Left lung (tissue), 10 donors: Measurements from ENCODE around the gene UHRF1. TPM values are rescaled to one million over a fixed set of nuclear protein-coding genes. Genes with fewer than 3 reads are reported as not detected.
"Not testable (repeated sequence)": the region's sequence is repeated elsewhere in the genome, so short reads cannot be mapped to it uniquely, and the experiment has no call there.

Experiments
- ATAC-seq: fragments of 200-7000 bp; cut with Tn5 transposase; one replicate; pipeline ENCODE4 v1.9.1; 2020; ENCODE audit warnings: moderate library complexity
- DNase-seq, 4 donors: peaks; one replicate each; pipeline ENCODE4 v3.0.0-alpha.2; 2013 to 2020
- H3K27ac ChIP-seq, 2 donors: fragments of 200-600 bp; sonication (generic) in 1 of 2; one replicate each; pipeline versions ENCODE4 v1.5.0 to v1.8.0; 2020 to 2021
- H3K27me3 ChIP-seq, 2 donors: fragments of 200-600 bp; sonication (generic) in 1 of 2; one replicate each; pipeline versions ENCODE4 v1.5.0 to v1.8.0; 2020 to 2021
- H3K36me3 ChIP-seq, 2 donors: fragments of 200-600 bp; sonication (generic) in 1 of 2; one replicate each; pipeline versions ENCODE4 v1.5.0 to v1.8.0; 2020 to 2021
- H3K4me1 ChIP-seq, 2 donors: fragments of 200-600 bp; one replicate each; pipeline ENCODE4 v1.8.0; 2021
- H3K4me3 ChIP-seq, 2 donors: fragments of 200-600 bp; sonication (generic) in 1 of 2; one replicate each; pipeline versions ENCODE4 v1.5.0 to v1.8.0; 2020 to 2021; ENCODE audit warnings: mild to moderate bottlenecking in 1 of 2
- H3K9me3 ChIP-seq, 2 donors: fragments of 200-600 bp; sonication (generic) in 1 of 2; one replicate each; pipeline versions ENCODE4 v1.5.0 to v1.8.0; 2020 to 2021
- intact Hi-C, 2 donors: fragments of 100-400 bp; cut with DNase I; formaldehyde crosslinking; loops; one replicate each; pipeline versions ENCODE4 v1.11.2 to v1.14.2; 2022
- polyA plus RNA-seq, 6 donors: library from polyadenylated mRNA; unstranded; fragments of 120-200 nt; gene quantifications; one replicate each; pipeline ENCODE4 v1.2.1, GENCODE V29; 2013; ENCODE audit not compliant: insufficient read length in 6 of 6
- total RNA-seq, 2 donors: library from RNA; stranded (reverse); fragmentation: NEBNext Ultra II Directional; extraction: Animal tissue kit (Norgen Biotek cat#: 25700); gene quantifications; one replicate each; pipeline ENCODE4 v1.2.1, GENCODE V29; 2021
- TF ChIP-seq, protein P1 (sequence below), 2 donors: fragments of 200-600 bp; sonication (generic) in 1 of 2; IDR thresholded peaks; one replicate each; pipeline versions ENCODE4 v1.5.0 to v1.8.0; 2021; ENCODE audit warnings: antibody characterized with exemption in 2 of 2
- donor health status: DM: no; HTN: yes; CAD: no.
- donor health status: DM: no; HTN: no; CAD: no.

Gene UHRF1
- total and polyA plus RNA-seq, 8 donors, result 14.2 to 30.2 (median 21.7) TPM

DNA sequence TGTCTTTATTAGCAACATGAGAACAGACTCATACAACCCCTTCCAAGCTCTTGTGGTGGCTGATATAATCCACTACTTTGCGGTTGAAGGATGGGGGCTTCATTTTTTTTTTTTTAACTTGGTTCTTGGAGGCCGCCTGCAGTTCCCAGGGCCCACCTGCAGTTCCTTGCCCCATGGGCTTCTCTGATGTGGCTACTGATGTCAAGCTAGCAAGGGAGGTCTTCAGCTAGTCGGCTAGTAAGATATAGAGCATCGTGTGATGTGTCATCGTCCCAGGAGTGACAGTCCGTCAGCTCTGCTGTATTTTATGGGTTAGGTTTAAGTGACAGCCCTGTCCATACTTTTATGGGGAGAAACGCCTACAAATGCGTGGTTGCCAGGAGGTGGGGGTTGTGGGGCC, 26.1 kb downstream of the UHRF1 start:
- TF ChIP-seq, protein P1, sequence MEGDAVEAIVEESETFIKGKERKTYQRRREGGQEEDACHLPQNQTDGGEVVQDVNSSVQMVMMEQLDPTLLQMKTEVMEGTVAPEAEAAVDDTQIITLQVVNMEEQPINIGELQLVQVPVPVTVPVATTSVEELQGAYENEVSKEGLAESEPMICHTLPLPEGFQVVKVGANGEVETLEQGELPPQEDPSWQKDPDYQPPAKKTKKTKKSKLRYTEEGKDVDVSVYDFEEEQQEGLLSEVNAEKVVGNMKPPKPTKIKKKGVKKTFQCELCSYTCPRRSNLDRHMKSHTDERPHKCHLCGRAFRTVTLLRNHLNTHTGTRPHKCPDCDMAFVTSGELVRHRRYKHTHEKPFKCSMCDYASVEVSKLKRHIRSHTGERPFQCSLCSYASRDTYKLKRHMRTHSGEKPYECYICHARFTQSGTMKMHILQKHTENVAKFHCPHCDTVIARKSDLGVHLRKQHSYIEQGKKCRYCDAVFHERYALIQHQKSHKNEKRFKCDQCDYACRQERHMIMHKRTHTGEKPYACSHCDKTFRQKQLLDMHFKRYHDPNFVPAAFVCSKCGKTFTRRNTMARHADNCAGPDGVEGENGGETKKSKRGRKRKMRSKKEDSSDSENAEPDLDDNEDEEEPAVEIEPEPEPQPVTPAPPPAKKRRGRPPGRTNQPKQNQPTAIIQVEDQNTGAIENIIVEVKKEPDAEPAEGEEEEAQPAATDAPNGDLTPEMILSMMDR (IDR thresholded peaks at IDR 0.05), result no peak
- H3K4me3 ChIP-seq, result no peak overlapping the region
- no peak for DNase-seq
- H3K27ac ChIP-seq, result no peak overlapping the region
- H3K4me1 ChIP-seq, result peaks cover 0 to 8% of the 10 kb centered on the region in 2 donors
- H3K36me3 ChIP-seq, result peaks cover 0 to 7% of the 10 kb centered on the region in 2 donors
- intact Hi-C loops, result no loop called here
- H3K9me3 ChIP-seq, result no peaks in the 10 kb centered on the region
- ATAC-seq, result no peak
- H3K27me3 ChIP-seq, result no peaks in the 10 kb centered on the region

DNA sequence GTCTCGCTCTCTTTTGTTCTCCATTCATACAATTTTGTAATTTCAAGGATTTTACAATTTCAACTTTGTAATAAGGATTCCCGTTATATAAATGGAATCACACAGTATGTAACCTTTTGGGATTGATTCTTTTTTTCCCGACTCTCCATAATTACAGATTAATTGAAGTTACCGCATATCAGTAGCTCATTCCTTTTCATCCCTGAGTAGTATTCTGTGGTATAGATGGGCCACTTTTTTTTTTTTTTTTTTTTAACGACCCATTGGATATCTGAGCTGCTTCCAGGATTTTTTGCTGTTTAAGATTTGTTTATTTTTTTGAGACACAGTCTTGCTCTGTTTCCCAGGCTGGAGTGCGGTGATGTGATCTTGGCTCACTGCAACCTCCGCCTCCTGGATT, 27.8 kb downstream of the UHRF1 start:
- ATAC-seq, result no peak
- H3K9me3 ChIP-seq, result no peaks in the 10 kb centered on the region
- DNase-seq, result no peak
- H3K4me1 ChIP-seq, result peaks cover 0 to 8% of the 10 kb centered on the region in 2 donors
- no peaks in the 10 kb centered on the region for H3K27me3 ChIP-seq
- TF ChIP-seq, protein P1 (IDR thresholded peaks at IDR 0.05), result no peak
- intact Hi-C loops, result no loop called here
- no peak overlapping the region for H3K27ac ChIP-seq
- H3K36me3 ChIP-seq, result peaks cover 0 to 7% of the 10 kb centered on the region in 2 donors
- H3K4me3 ChIP-seq, result no peak overlapping the region

DNA sequence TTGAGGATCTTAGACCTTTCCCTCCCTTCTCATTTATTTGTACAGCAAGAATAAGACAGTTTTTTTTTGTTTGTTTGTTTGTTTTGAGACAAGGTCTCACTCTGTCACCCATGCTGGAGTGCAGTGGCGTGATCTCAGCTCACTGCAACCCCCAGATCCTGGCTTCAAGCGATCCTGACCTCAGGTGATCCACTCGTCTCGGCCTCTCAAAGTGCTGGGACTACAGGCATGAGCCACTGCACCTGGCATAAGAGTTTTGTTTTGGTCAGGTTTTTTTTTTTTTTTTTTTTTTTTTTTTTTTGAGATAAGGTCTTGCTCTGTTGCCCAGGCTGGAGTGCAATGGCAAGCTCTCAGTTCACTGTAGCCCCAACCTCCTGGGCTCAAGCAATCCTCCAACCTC, 29.2 kb downstream of the UHRF1 start:
- ATAC-seq, H3K4me3 ChIP-seq, H3K9me3 ChIP-seq, H3K4me1 ChIP-seq, DNase-seq, H3K36me3 ChIP-seq, H3K27me3 ChIP-seq, H3K27ac ChIP-seq, intact Hi-C loops: not testable (repeated sequence)

DNA sequence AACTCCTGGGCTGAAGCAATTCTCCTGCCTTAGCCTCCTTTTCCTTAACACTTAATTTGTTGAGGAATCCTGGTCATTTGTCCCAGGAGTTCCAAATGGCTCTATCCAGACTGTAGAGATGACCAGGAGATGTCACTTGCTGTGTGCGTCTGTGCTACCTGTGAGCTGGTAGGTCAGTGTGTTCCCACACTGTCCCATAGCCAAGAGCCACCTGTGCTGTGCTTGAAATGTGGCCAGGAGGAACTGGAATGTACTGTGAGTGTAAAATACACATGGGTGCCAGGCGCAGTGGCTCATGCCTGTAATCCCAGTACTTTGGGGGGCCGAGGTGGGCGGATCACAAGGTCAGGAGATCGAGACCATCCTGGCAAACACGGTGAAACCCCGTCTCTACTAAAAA, 30.2 kb downstream of the UHRF1 start:
- no peak overlapping the region for H3K4me3 ChIP-seq
- H3K4me1 ChIP-seq, result no peaks in the 10 kb centered on the region
- TF ChIP-seq, protein P1 (IDR thresholded peaks at IDR 0.05), result no peak
- no peaks in the 10 kb centered on the region for H3K36me3 ChIP-seq
- no peak for DNase-seq
- no peak overlapping the region for H3K27ac ChIP-seq
- no peaks in the 10 kb centered on the region for H3K27me3 ChIP-seq
- ATAC-seq, result no peak
- intact Hi-C loops, result no loop called here
- no peaks in the 10 kb centered on the region for H3K9me3 ChIP-seq

DNA sequence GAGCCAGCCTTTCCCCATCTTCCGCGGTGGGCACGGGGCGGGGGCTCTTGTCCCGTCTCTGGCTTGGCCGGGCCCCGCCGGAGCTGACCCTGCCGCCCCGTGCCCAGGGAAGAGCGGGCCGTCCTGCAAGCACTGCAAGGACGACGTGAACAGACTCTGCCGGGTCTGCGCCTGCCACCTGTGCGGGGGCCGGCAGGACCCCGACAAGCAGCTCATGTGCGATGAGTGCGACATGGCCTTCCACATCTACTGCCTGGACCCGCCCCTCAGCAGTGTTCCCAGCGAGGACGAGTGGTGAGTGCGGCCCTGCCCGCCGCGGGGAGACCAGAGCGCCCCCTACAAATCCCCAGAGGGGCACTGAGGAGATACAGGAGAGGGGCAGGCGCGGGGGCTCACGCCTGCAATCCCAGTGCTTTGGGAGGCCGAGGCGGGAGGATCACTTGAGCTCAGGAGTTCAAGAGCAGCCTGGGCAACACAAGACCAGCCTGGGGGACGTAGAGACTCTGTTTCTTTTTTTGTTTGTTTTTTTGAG, 32.4 kb downstream of the UHRF1 start:
- H3K9me3 ChIP-seq, H3K27ac ChIP-seq, H3K4me1 ChIP-seq, DNase-seq, intact Hi-C loops, H3K4me3 ChIP-seq, H3K27me3 ChIP-seq, H3K36me3 ChIP-seq, ATAC-seq: not testable (repeated sequence)

DNA sequence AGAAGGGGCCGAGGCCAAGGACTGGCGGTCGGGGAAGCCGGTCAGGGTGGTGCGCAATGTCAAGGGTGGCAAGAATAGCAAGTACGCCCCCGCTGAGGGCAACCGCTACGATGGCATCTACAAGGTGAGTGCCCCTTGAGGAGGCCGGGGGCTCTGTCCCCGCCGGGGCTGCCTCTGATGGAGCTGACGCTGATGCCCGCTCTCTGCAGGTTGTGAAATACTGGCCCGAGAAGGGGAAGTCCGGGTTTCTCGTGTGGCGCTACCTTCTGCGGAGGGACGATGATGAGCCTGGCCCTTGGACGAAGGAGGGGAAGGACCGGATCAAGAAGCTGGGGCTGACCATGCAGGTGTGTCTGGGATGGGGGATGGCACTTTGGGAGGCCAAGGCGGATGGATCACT, 41.3 kb downstream of the UHRF1 start:
- H3K36me3 ChIP-seq, result peaks cover 0 to 12% of the 10 kb centered on the region in 2 donors

DNA sequence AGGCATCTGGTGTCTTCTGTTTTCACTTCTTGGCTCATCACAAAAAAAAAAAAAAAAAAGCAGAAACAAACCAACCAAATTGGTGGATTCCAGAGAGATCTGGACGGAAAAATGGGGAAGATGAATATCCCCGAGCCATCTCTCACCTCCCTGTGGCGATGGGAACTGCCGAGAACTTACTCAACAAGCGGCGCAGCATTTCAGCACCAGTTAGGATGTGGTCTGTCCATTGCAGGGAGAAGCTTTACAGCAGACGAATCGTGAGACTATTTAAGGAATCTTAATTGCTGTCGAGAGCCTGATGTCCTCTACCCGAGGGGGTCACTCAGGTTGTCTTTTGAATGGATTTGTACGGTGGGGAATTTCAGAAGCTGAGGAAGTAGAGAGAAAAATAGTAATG, 42.4 kb downstream of the UHRF1 start:
- TF ChIP-seq, protein P1 (IDR thresholded peaks at IDR 0.05), result no peak

More for the DNA sequence above, 41.3 kb downstream of the UHRF1 start:
- H3K27ac ChIP-seq, intact Hi-C loops, ATAC-seq, DNase-seq, H3K4me1 ChIP-seq, H3K9me3 ChIP-seq, H3K27me3 ChIP-seq, H3K4me3 ChIP-seq: not testable (repeated sequence)

More for the DNA sequence above, 42.4 kb downstream of the UHRF1 start:
- H3K36me3 ChIP-seq, result peaks cover 0 to 7% of the 10 kb centered on the region in 2 donors
- no peaks in the 10 kb centered on the region for H3K27me3 ChIP-seq
- no peaks in the 10 kb centered on the region for H3K9me3 ChIP-seq
- no peaks in the 10 kb centered on the region for H3K4me1 ChIP-seq
- ATAC-seq, result no peak
- H3K27ac ChIP-seq, result no peak overlapping the region
- no peak overlapping the region for H3K4me3 ChIP-seq
- no peak for DNase-seq
- intact Hi-C loops, result no loop called here
